OCI-LY1 (cell line): ENCODE data around the gene DPP7.

Experiments
- CTCF ChIP-seq: fragments of 200-600 bp; sonication (generic), shearing (Covaris generic); IDR thresholded peaks from 2 replicates; pipeline ENCODE4 v1.5.1; 2017; ENCODE audit warnings: mild to moderate bottlenecking, antibody characterized with exemption, low read length, moderate library complexity, mixed read lengths
- EZH2 ChIP-seq: fragments of 200-600 bp; sonication (generic), shearing (Covaris generic); IDR thresholded peaks from 2 replicates; pipeline ENCODE4 v1.8.0; 2017; ENCODE audit warnings: borderline replicate concordance, mixed run types, mild to moderate bottlenecking, antibody characterized with exemption, low read length, moderate library complexity, mixed read lengths

- TF ChIP-seq EZH2 (no peak), CTCF (no peak)
Observed at GRCh38 chr9:137139468-137140150, 25.1 kb upstream of the DPP7 start.
